GM23338 (cell line): ENCODE data around the gene SSBP2. TPM values are rescaled to one million over a fixed set of nuclear protein-coding genes. Genes with fewer than 3 reads are reported as not detected.

Experiments used
- ATAC-seq: fragments of 200-7000 bp; cut with Tn5 transposase; 3 replicates; pipeline ENCODE4 v1.9.1; 2020
- DNase-seq: peaks from one replicate; pipeline ENCODE4 v3.0.0-alpha.2; 2015; ENCODE audit warnings: low spot score
- H2AFZ ChIP-seq: fragments of 200-600 bp; sonication (generic); 2 replicates; pipeline ENCODE4 v1.8.0; 2016; ENCODE audit warnings: antibody characterized with exemption, mild to moderate bottlenecking, moderate library complexity
- H3F3A ChIP-seq: fragments of 200-600 bp; sonication (generic); replicated peaks from 2 replicates; pipeline ENCODE4 v1.8.0; 2017; ENCODE audit warnings: antibody characterized with exemption, mixed run types, low read depth
- H3K27ac ChIP-seq: fragments of 200-600 bp; sonication (generic); 2 replicates; pipeline ENCODE4 v1.6.1; 2016; ENCODE audit warnings: low read depth
- H3K27me3 ChIP-seq: fragments of 200-600 bp; sonication (generic); 2 replicates; pipeline ENCODE4 v1.8.0; 2016; ENCODE audit warnings: mild to moderate bottlenecking, mixed run types, moderate library complexity; ENCODE audit not compliant: insufficient read depth
- H3K36me3 ChIP-seq: fragments of 200-600 bp; sonication (generic); 2 replicates; pipeline ENCODE4 v1.8.0; 2016; ENCODE audit warnings: mild to moderate bottlenecking; ENCODE audit not compliant: insufficient read depth
- H3K4me1 ChIP-seq: fragments of 200-600 bp; sonication (generic); 2 replicates; pipeline ENCODE4 v1.8.0; 2016; ENCODE audit warnings: mild to moderate bottlenecking, moderate library complexity; ENCODE audit not compliant: insufficient read depth
- H3K4me2 ChIP-seq: fragments of 200-600 bp; sonication (generic); 2 replicates; pipeline ENCODE4 v1.7.1; 2017; ENCODE audit warnings: mixed run types
- H3K4me3 ChIP-seq: fragments of 200-600 bp; sonication (generic); 2 replicates; pipeline ENCODE4 v1.6.1; 2016; ENCODE audit warnings: mixed run types
- H3K79me2 ChIP-seq: fragments of 200-600 bp; sonication (generic); replicated peaks from 2 replicates; pipeline ENCODE4 v1.8.0; 2017; ENCODE audit warnings: mild to moderate bottlenecking; ENCODE audit not compliant: insufficient read depth
- H3K9me2 ChIP-seq: fragments of 200-600 bp; sonication (generic); 2 replicates; pipeline ENCODE4 v1.8.0; 2017; ENCODE audit not compliant: insufficient read depth
- H4K20me1 ChIP-seq: fragments of 200-600 bp; sonication (generic); replicated peaks from 2 replicates; pipeline ENCODE4 v1.8.0; 2017; ENCODE audit warnings: mild to moderate bottlenecking; ENCODE audit not compliant: insufficient read depth
- H3K27ac Mint-ChIP-seq: 2 replicates; pipeline ENCODE4 v1.8.0; 2020; ENCODE audit warnings: inconsistent platforms, mild to moderate bottlenecking, moderate library complexity, mixed read lengths
- H3K27me3 Mint-ChIP-seq: 3 replicates; pipeline ENCODE4 v1.8.0; 2022; ENCODE audit warnings: low read depth, mild to moderate bottlenecking, moderate library complexity, mixed read lengths, inconsistent platforms; ENCODE audit not compliant: insufficient read depth, poor library complexity
- H3K36me3 Mint-ChIP-seq: 3 replicates; pipeline ENCODE4 v1.8.0; 2021; ENCODE audit warnings: low read depth, mild to moderate bottlenecking, inconsistent platforms, moderate library complexity, mixed read lengths
- H3K4me1 Mint-ChIP-seq: 3 replicates; pipeline ENCODE4 v1.8.0; 2020; ENCODE audit warnings: mild to moderate bottlenecking, inconsistent platforms, mixed read lengths
- H3K4me3 Mint-ChIP-seq: 3 replicates; pipeline ENCODE4 v1.8.0; 2021; ENCODE audit warnings: moderate library complexity, mild to moderate bottlenecking, inconsistent platforms, mixed read lengths
- H3K9me3 Mint-ChIP-seq: 3 replicates; pipeline ENCODE4 v1.8.0; 2020; ENCODE audit warnings: moderate library complexity, mild to moderate bottlenecking, inconsistent platforms, mixed read lengths
- CTCF ChIP-seq, 2 experiments: fragments of 200-600 bp in 1 of 2; sonication (generic) in 1 of 2; conservative IDR thresholded peaks; 2 replicates each; pipeline versions ENCODE4 v1.5.1 to v1.6.1; 2016 to 2017; ENCODE audit warnings: antibody characterized with exemption in 2 of 2, low read depth in 2 of 2, mild to moderate bottlenecking in 2 of 2, moderate library complexity in 1 of 2
- EZH2 ChIP-seq: fragments of 200-600 bp; sonication (generic); IDR thresholded peaks from one replicate; pipeline ENCODE4 v1.8.0; 2017; ENCODE audit warnings: antibody characterized with exemption, mild to moderate bottlenecking, low read depth; ENCODE audit not compliant: unreplicated experiment
- JUNB ChIP-seq: IDR thresholded peaks from one replicate; pipeline ENCODE4 v1.6.1; 2016; ENCODE audit warnings: antibody characterized with exemption; ENCODE audit not compliant: unreplicated experiment
- NANOG ChIP-seq: IDR thresholded peaks from 2 replicates; pipeline ENCODE4 v1.6.1; 2016; ENCODE audit warnings: antibody characterized with exemption, borderline replicate concordance
- POLR2AphosphoS5 ChIP-seq: IDR thresholded peaks from 2 replicates; pipeline ENCODE4 v1.6.1; 2016; ENCODE audit warnings: antibody characterized with exemption, low read depth
- STAT1 ChIP-seq: IDR thresholded peaks from one replicate; pipeline ENCODE4 v1.6.1; 2016; ENCODE audit warnings: antibody characterized with exemption; ENCODE audit not compliant: unreplicated experiment
- ZNF114 ChIP-seq: fragments of 250-450 bp; sonication (Bioruptor Pico); IDR thresholded peaks from 2 replicates; pipeline ENCODE4 v1.5.0; 2020; ENCODE audit warnings: mild to moderate bottlenecking, moderate library complexity
- ZNF331 ChIP-seq: fragments of 250-450 bp; sonication (Bioruptor Pico); IDR thresholded peaks from 2 replicates; pipeline ENCODE4 v1.5.0; 2020; ENCODE audit warnings: low read depth, mild to moderate bottlenecking, moderate library complexity
- polyA plus RNA-seq: library from polyadenylated mRNA; unstranded; fragments of >200 nt; fragmentation: Nextera tagmentation; extraction: Ambion mirVana; gene quantifications from 2 replicates; pipeline ENCODE4 v1.2.1, GENCODE V29; 2016
- total RNA-seq: library from RNA; depleted of rRNA; stranded (reverse); fragments of >200 nt; shearing (Covaris generic); gene quantifications from 2 replicates; pipeline ENCODE4 v1.2.3, GENCODE V29; 2014
- TF ChIP-seq, protein P1 (sequence below): IDR thresholded peaks from one replicate; pipeline ENCODE4 v1.6.1; 2018; ENCODE audit warnings: antibody characterized with exemption; ENCODE audit not compliant: unreplicated experiment
- TF ChIP-seq, protein P2 (sequence below): IDR thresholded peaks from 2 replicates; pipeline ENCODE4 v1.6.1; 2016; ENCODE audit warnings: antibody characterized with exemption

The SSBP2 gene
- total and polyA plus RNA-seq, 2 experiments from 2014 or later = 21.5 to 24.7 TPM

GRCh38 chr5:81428446-81428845 lies 322.5 kb downstream of the SSBP2 start:
- H3K4me1 ChIP-seq = peaks cover 11% of the 10 kb centered on the region; the same call in 1 of the 2 replicates
- H3K4me2 ChIP-seq = no peak overlapping the region
- Mint-ChIP-seq H3K27ac (no peak overlapping the region), H3K4me3 (no peak overlapping the region), H3K36me3 (peaks cover 5% of the 10 kb centered on the region; the same call in 2 of the 3 replicates), H3K9me3 (peaks cover 6% of the 10 kb centered on the region; the same call in 2 of the 3 replicates), H3K27me3 (no peaks in the 10 kb centered on the region), H3K4me1 (peaks cover 13% of the 10 kb centered on the region)
- ATAC-seq (no peak), DNase-seq (no peak)
- no peak overlapping the region for H3K27ac ChIP-seq
- H3K36me3 ChIP-seq = no peaks in the 10 kb centered on the region
- H3K79me2 ChIP-seq = no peaks in the 10 kb centered on the region
- H3K27me3 ChIP-seq = no peaks in the 10 kb centered on the region
- H2AFZ ChIP-seq = no peak overlapping the region
- TF ChIP-seq, protein P1, sequence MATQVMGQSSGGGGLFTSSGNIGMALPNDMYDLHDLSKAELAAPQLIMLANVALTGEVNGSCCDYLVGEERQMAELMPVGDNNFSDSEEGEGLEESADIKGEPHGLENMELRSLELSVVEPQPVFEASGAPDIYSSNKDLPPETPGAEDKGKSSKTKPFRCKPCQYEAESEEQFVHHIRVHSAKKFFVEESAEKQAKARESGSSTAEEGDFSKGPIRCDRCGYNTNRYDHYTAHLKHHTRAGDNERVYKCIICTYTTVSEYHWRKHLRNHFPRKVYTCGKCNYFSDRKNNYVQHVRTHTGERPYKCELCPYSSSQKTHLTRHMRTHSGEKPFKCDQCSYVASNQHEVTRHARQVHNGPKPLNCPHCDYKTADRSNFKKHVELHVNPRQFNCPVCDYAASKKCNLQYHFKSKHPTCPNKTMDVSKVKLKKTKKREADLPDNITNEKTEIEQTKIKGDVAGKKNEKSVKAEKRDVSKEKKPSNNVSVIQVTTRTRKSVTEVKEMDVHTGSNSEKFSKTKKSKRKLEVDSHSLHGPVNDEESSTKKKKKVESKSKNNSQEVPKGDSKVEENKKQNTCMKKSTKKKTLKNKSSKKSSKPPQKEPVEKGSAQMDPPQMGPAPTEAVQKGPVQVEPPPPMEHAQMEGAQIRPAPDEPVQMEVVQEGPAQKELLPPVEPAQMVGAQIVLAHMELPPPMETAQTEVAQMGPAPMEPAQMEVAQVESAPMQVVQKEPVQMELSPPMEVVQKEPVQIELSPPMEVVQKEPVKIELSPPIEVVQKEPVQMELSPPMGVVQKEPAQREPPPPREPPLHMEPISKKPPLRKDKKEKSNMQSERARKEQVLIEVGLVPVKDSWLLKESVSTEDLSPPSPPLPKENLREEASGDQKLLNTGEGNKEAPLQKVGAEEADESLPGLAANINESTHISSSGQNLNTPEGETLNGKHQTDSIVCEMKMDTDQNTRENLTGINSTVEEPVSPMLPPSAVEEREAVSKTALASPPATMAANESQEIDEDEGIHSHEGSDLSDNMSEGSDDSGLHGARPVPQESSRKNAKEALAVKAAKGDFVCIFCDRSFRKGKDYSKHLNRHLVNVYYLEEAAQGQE = no peak
- TF ChIP-seq EZH2 (no peak), ZNF331 (CRISPR knock-in tag) (no peak), STAT1 (no peak), ZNF114 (CRISPR knock-in tag) (no peak), NANOG (no peak), JUNB (no peak), CTCF (conservative IDR thresholded peaks at IDR 0.05; ENCODE audit: low read depth in 2 of 2) (no peak), POLR2AphosphoS5 (no peak)
- TF ChIP-seq, protein P2, sequence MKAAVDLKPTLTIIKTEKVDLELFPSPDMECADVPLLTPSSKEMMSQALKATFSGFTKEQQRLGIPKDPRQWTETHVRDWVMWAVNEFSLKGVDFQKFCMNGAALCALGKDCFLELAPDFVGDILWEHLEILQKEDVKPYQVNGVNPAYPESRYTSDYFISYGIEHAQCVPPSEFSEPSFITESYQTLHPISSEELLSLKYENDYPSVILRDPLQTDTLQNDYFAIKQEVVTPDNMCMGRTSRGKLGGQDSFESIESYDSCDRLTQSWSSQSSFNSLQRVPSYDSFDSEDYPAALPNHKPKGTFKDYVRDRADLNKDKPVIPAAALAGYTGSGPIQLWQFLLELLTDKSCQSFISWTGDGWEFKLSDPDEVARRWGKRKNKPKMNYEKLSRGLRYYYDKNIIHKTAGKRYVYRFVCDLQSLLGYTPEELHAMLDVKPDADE = no peak
- H3F3A ChIP-seq = no peaks in the 10 kb centered on the region
- H4K20me1 ChIP-seq = no peaks in the 10 kb centered on the region
- no peak overlapping the region for H3K4me3 ChIP-seq
- H3K9me2 ChIP-seq = no peaks in the 10 kb centered on the region
